Measurements from ENCODE around the gene HYLS1. TPM values are rescaled to one million over a fixed set of nuclear protein-coding genes. Genes with fewer than 3 reads are reported as not detected.

HYLS1 gene
- total RNA-seq, 6 donors from 2014 or later, result 0.55 to 6.3 (median 3.8) TPM

DNA sequence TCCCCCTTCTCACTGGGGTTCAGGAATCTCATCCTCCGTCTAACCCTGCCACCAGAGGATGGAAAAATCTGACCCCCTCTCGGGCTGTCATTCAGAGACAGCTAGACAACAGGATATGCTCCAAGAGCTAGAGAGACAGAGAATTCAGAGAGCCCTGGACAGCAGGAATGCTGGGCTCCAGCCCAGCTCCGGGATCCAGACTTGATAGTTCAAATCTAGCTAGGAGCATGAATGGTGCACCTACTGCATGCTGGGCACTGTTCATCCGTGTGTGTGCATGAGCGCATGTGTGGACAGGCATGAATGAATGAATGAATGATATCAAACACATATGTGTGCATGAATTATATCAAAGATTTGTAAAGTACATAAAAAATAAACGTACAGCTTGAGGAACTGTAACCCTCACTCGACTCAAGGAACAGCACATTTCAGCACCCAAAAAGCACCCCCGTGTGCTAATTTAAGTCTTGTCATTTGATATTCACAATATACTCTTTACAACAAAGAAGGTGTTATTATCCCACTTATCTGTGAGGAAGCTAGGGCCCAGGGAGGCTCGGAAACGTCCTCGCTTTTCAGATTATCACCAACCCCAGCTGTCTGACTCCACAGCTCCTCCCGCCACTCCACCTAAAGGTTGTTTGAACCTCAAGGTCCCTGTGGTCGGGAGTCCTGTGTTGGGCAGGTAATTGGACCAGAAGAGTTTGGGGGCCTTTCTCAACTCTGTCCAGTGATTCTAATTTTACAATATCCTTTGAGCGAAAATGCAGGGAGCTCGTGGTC is 57.7 kb downstream of the HYLS1 start:
- WGBS, 2 donors, result 70% methylated on average over 15 of the region's 15 CpGs
- no peaks in the 10 kb centered on the region for H3K9me3 ChIP-seq
- no peak for TF ChIP-seq EP300 (IDR thresholded peaks at IDR 0.05)
- H3K27me3 ChIP-seq, result no peaks in the 10 kb centered on the region
- DNase-seq (no peak), ATAC-seq (ENCODE audit: low FRiP score in 2 of 2) (no peak)
- H3K4me3 ChIP-seq, result no peak overlapping the region
- no peaks in the 10 kb centered on the region for H3K36me3 ChIP-seq
- no peak overlapping the region for H3K27ac ChIP-seq
- H3K4me1 ChIP-seq, result peaks cover 0 to 8% (median 0%) of the 10 kb centered on the region in 4 donors

DNA sequence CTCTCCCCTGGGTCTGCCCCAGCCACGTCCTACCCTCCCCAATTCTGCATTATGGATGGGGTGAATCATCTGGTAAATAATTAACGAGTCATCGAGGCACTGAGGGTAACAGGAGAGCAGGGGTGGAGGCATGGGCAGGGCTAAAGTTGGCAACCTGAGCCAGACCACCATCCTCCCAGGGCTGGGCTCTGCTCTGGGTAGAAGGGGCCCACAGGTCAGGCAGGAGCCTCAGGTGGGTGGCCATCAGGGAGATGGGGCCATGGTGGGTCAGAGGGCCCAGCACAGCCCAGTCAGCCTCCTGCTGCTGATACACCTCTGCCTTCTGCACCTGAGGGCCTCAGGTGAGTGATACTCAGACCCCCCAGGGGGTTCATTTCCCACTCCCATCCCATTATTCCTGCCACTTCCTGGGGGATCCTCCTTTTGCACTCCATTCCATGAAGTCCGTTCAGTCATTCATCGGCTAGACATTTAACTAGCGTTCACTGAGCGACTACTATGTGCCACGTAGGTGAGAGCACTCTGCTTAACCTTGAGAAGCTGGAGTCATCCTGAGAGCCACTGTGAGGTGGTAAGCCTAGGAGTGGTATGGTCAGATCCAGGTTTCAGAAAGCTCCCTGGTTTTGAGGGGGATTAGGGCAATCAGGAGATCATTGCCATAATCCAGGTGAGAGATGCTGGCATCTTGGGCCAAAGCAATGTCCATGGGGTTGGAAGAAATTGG is 58.5 kb downstream of the HYLS1 start, which contains the start of gene VSIG10L2:
Gene VSIG10L2, plus strand, starts transcription at position 248 of the 724 bp plus-strand sequence. Its CDS starts 12 bp downstream, at position 260.
- no peak for ATAC-seq (ENCODE audit: low FRiP score in 2 of 2)
- peaks cover 0 to 8% (median 2%) of the 10 kb centered on the region in 4 donors for H3K4me1 ChIP-seq
- no peaks in the 10 kb centered on the region for H3K27me3 ChIP-seq
- no peak for TF ChIP-seq CTCF (IDR thresholded peaks at IDR 0.05)
- TF ChIP-seq POLR2AphosphoS5 (IDR thresholded peaks at IDR 0.05), result no peak
- no peaks in the 10 kb centered on the region for H3K9me3 ChIP-seq
- no peaks in the 10 kb centered on the region for H3K36me3 ChIP-seq
- H3K4me3 ChIP-seq, result no peak within 1 kb of the TSS
- DNase-seq, result no peak
- H3K27ac ChIP-seq, result no peak within 1 kb of the TSS
- WGBS, 2 donors, result 86% methylated on average over 8 of the region's 8 CpGs

DNA sequence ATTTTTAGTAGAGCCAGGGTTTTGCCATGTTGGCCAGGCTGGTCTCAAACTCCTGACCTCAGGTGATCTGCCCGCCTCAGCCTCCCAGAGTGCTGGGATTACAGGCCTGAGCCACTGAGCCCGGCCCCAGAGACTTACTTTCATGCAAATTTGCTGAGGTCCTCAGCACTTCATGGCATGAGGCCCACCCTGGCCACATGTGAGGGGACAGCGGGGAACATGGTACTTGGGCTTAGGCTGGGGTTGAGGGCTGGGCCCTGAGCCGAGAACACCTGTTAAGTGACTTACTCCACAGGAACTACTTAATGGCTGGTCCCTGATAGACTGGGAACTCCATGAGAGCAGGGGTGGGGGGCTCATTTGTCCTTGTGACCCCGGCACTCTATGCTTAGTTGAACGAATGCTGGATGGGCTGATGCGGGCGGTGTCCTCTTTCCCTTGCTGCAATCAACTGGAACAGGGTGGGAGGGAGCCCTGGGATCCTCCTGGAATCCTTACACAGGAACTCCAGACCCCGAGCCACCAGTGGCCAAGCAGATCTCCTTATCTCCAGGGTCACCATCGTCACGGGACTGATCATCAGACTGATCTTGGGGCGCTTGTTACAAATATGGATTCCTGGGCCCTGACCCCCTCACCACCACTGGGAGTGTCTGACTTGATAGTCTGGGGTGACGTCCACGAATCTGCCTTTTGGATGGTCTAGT is 59.4 kb downstream of the HYLS1 start:
- H3K27ac ChIP-seq, result no peak overlapping the region
- H3K4me1 ChIP-seq, result peaks cover 0 to 5% (median 2%) of the 10 kb centered on the region in 4 donors
- no peaks in the 10 kb centered on the region for H3K27me3 ChIP-seq
- TF ChIP-seq EP300 (IDR thresholded peaks at IDR 0.05), result no peak
- no peak for TF ChIP-seq POLR2A (IDR thresholded peaks at IDR 0.05)
- DNase-seq (no peak), ATAC-seq (ENCODE audit: low FRiP score in 2 of 2) (no peak)
- no peaks in the 10 kb centered on the region for H3K9me3 ChIP-seq
- WGBS, 2 donors, result 92 to 93% methylated on average over 3 to 12 of the region's 14 CpGs
- H3K36me3 ChIP-seq, result no peaks in the 10 kb centered on the region
- no peak overlapping the region for H3K4me3 ChIP-seq

DNA sequence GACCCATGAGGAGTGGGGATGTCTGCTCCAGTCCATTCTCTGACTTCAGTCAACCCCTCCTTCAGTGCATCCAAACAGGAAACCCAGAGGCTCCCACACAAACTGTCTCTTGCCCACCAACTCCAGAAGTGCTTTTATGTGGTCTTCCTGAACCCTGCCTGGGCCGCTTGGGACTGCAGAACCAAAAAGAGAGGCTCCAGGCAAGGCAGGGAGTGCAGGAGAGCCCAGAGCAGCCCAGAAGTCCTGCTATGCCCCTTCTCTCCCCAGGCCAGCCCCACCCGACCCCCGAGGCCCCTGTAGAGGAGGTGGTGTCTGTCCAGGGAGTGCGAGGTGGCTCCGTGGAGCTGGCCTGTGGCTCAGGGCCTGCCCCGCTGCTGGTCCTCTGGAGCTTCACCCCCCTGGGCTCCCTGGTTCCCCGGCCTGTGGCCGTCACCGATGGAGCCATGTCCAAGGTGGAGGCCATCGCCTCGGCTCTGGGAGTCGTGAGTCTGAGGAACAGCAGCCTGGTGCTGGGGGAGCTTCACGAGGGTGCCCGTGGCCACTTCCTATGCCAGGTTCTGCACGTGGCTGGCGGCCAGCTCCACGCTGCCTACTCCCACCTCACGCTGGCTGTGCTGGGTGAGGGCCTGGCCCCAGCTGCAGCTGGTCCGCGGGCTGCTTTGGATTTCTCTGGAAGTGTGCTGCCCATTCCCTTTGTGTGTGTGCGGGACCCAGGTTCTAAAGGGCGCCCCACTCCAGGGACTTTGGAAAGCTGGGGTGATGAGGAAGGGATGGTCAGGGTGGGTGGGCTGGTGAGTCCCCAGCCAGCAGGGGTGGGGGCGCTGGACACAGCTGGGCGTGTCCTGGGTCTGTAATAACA is 60.2 kb downstream of the HYLS1 start:
- Histone ChIP-seq H3K27ac (no peak overlapping the region), H3K4me3 (no peak overlapping the region), H3K27me3 (no peaks in the 10 kb centered on the region), H3K4me1 (peaks cover 0 to 5% (median 1%) of the 10 kb centered on the region in 4 donors), H3K36me3 (no peaks in the 10 kb centered on the region), H3K9me3 (no peaks in the 10 kb centered on the region)
- WGBS, 2 donors, result 86 to 100% methylated on average over 3 to 20 of the region's 24 CpGs
- ATAC-seq (ENCODE audit: low FRiP score in 2 of 2), result no peak
- TF ChIP-seq POLR2A (IDR thresholded peaks at IDR 0.05), result no peak
- no peak for TF ChIP-seq EP300 (IDR thresholded peaks at IDR 0.05)
- no peak for TF ChIP-seq CTCF (IDR thresholded peaks at IDR 0.05)
- DNase-seq, result peak in 1 of 2 donors; percentile 76

GRCh38 chr11:125948278-125949051 is 61.0 kb downstream of the HYLS1 start:
- no peak for TF ChIP-seq CTCF (IDR thresholded peaks at IDR 0.05)
- TF ChIP-seq EP300 (IDR thresholded peaks at IDR 0.05), result no peak
- TF ChIP-seq POLR2AphosphoS5 (IDR thresholded peaks at IDR 0.05), result no peak
- TF ChIP-seq POLR2A (IDR thresholded peaks at IDR 0.05), result no peak
- H3K27me3 ChIP-seq, result no peaks in the 10 kb centered on the region
- ATAC-seq (ENCODE audit: low FRiP score in 2 of 2) (no peak), DNase-seq (no peak)
- no peaks in the 10 kb centered on the region for H3K36me3 ChIP-seq
- 77 to 89% methylated on average over 10 to 16 of the region's 23 CpGs for WGBS, 2 donors
- H3K4me3 ChIP-seq, result no peak overlapping the region
- H3K4me1 ChIP-seq, result peaks cover 0 to 9% (median 6%) of the 10 kb centered on the region in 4 donors
- no peaks in the 10 kb centered on the region for H3K9me3 ChIP-seq
- H3K27ac ChIP-seq, result no peak overlapping the region
